Neural cell (in vitro differentiated cells): ENCODE measurements around the gene NDUFB7. TPM values are rescaled to one million over a fixed set of nuclear protein-coding genes. Genes with fewer than 3 reads are reported as not detected.
"Not testable (repeated sequence)": the region's sequence is repeated elsewhere in the genome, so short reads cannot be mapped to it uniquely, and the experiment has no call there.

Experiments
- H2AFZ ChIP-seq: fragments of 200-600, 300-800 bp; sonication (generic), shearing (Covaris generic); 2 replicates; pipeline ENCODE4 v1.6.0; 2014; ENCODE audit warnings: low read depth, mild to moderate bottlenecking, antibody characterized with exemption, low read length, moderate library complexity
- H3F3A ChIP-seq: fragments of 200-600 bp; shearing (Covaris generic); 2 replicates; pipeline ENCODE4 v1.6.1; 2016; ENCODE audit warnings: mild to moderate bottlenecking, moderate library complexity, mixed read lengths, antibody characterized with exemption, low read length; ENCODE audit not compliant: insufficient read depth, poor library complexity, severe bottlenecking
- H3K27ac ChIP-seq: fragments of 200-600, 300-800 bp; sonication (generic), shearing (Covaris generic); 2 replicates; pipeline ENCODE4 v1.5.1; 2014; ENCODE audit warnings: mild to moderate bottlenecking, low read length, moderate library complexity
- H3K27me3 ChIP-seq: fragments of 300-800, 200-600 bp; sonication (generic), shearing (Covaris generic); 2 replicates; pipeline ENCODE4 v1.6.0; 2014; ENCODE audit warnings: mild to moderate bottlenecking, low read depth, low read length, moderate library complexity; ENCODE audit not compliant: insufficient read depth
- H3K36me3 ChIP-seq: fragments of 300-800, 200-600 bp; sonication (generic), shearing (Covaris generic); 2 replicates; pipeline ENCODE4 v1.5.1; 2014; ENCODE audit warnings: mild to moderate bottlenecking, antibody characterized with exemption, low read length, moderate library complexity; ENCODE audit not compliant: insufficient read depth
- H3K4me2 ChIP-seq: fragments of 300-800, 200-600 bp; sonication (generic), shearing (Covaris generic); 2 replicates; pipeline ENCODE4 v1.6.0; 2014; ENCODE audit warnings: mild to moderate bottlenecking, low read length
- H3K4me3 ChIP-seq: fragments of 300-800, 200-600 bp; sonication (generic), shearing (Covaris generic); 2 replicates; pipeline ENCODE4 v1.5.1; 2014; ENCODE audit warnings: mild to moderate bottlenecking, low read length, moderate library complexity
- H3K79me2 ChIP-seq: fragments of 200-600 bp; shearing (Covaris generic); replicated peaks from 2 replicates; pipeline ENCODE4 v1.6.0; 2014; ENCODE audit warnings: mild to moderate bottlenecking, low read length, moderate library complexity; ENCODE audit not compliant: insufficient read depth
- H3K9ac ChIP-seq: fragments of 300-800, 200-600 bp; sonication (generic), shearing (Covaris generic); 2 replicates; pipeline ENCODE4 v1.6.1; 2016; ENCODE audit warnings: mild to moderate bottlenecking, low read length, mixed read lengths
- H3K9me2 ChIP-seq: fragments of 200-600 bp; shearing (Covaris generic); 2 replicates; pipeline ENCODE4 v1.6.1; 2016; ENCODE audit warnings: mild to moderate bottlenecking, low read length, mixed read lengths; ENCODE audit not compliant: insufficient read depth
- H3K9me3 ChIP-seq: fragments of 200-600, 300-800 bp; sonication (generic), shearing (Covaris generic); 2 replicates; pipeline ENCODE4 v1.6.1; 2016; ENCODE audit warnings: mild to moderate bottlenecking, mixed run types, low read length, moderate library complexity, mixed read lengths
- H4K20me1 ChIP-seq: fragments of 200-600 bp; shearing (Covaris generic); 2 replicates; pipeline ENCODE4 v1.6.1; 2016; ENCODE audit warnings: mild to moderate bottlenecking, mixed run types; ENCODE audit not compliant: insufficient read depth
- CTCF ChIP-seq: fragments of 450-650 bp; IDR thresholded peaks from 2 replicates; pipeline ENCODE4 v1.5.1; 2014; ENCODE audit warnings: antibody characterized with exemption, mild to moderate bottlenecking, moderate library complexity; ENCODE audit not compliant: poor library complexity, severe bottlenecking
- EP300 ChIP-seq: fragments of 450-650 bp; conservative IDR thresholded peaks from 2 replicates; pipeline ENCODE4 v1.6.1; 2014; ENCODE audit warnings: antibody characterized with exemption, mild to moderate bottlenecking, moderate library complexity; ENCODE audit not compliant: poor library complexity, severe bottlenecking
- EZH2 ChIP-seq: fragments of 200-600, 300-800 bp; shearing (Covaris generic), sonication (generic); IDR thresholded peaks from 2 replicates; pipeline ENCODE4 v1.6.1; 2014; ENCODE audit warnings: antibody characterized with exemption, low read length, borderline replicate concordance, mild to moderate bottlenecking; ENCODE audit not compliant: insufficient read depth, poor library complexity, severe bottlenecking
- MXI1 ChIP-seq: fragments of 450-650 bp; conservative IDR thresholded peaks from 2 replicates; pipeline ENCODE4 v1.6.1; 2014; ENCODE audit warnings: antibody characterized with exemption, mild to moderate bottlenecking; ENCODE audit not compliant: poor library complexity, severe bottlenecking
- POLR2AphosphoS5 ChIP-seq: IDR thresholded peaks from 2 replicates; pipeline ENCODE4 v1.6.1; 2012
- RAD21 ChIP-seq: fragments of 450-650 bp; conservative IDR thresholded peaks from 2 replicates; pipeline ENCODE4 v1.6.1; 2014; ENCODE audit warnings: antibody characterized with exemption, mild to moderate bottlenecking, moderate library complexity
- REST ChIP-seq: IDR thresholded peaks from 2 replicates; pipeline ENCODE4 v1.6.1; 2012; ENCODE audit warnings: borderline replicate concordance
- SMC3 ChIP-seq: fragments of 450-650 bp; conservative IDR thresholded peaks from 2 replicates; pipeline ENCODE4 v1.6.1; 2014; ENCODE audit warnings: antibody characterized with exemption, mild to moderate bottlenecking, moderate library complexity; ENCODE audit not compliant: poor library complexity
- TAF1 ChIP-seq: IDR thresholded peaks from 2 replicates; pipeline ENCODE4 v1.6.1; 2012; ENCODE audit warnings: low read depth
- polyA plus RNA-seq: library from polyadenylated mRNA; depleted of rRNA; stranded (reverse); fragments of >200 nt; gene quantifications from 2 replicates; pipeline ENCODE4 v1.2.3, GENCODE V29; 2014

NDUFB7 gene
- polyA plus RNA-seq, 1 donor from 2014 or later, result 615 TPM

DNA sequence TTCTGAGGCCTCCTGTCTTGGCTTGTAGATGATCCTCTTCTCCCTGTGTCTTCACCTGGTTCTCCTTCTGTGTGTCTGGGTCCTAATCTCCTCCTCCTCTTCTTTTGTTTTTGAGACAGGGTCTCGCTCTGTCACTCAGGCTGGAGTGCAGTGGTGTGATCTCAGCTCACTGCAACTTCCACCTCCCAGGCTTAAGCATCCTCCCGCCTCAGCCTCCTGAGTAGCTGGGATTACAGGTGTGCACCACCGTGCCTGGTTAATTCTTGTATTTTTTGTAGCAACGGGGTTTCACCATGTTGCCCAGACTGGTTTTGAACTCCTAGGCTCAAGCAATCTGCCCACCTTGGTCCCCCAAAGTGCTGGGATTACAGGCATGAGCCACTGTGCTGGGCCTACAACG, 40.4 kb upstream of the NDUFB7 start:
- H2AFZ ChIP-seq, H3K9me3 ChIP-seq, H3K36me3 ChIP-seq, H3K4me3 ChIP-seq, H3K9me2 ChIP-seq, H3K79me2 ChIP-seq, H3K4me2 ChIP-seq, H3F3A ChIP-seq, H3K27me3 ChIP-seq, H3K27ac ChIP-seq, H3K9ac ChIP-seq, H4K20me1 ChIP-seq: not testable (repeated sequence)

DNA sequence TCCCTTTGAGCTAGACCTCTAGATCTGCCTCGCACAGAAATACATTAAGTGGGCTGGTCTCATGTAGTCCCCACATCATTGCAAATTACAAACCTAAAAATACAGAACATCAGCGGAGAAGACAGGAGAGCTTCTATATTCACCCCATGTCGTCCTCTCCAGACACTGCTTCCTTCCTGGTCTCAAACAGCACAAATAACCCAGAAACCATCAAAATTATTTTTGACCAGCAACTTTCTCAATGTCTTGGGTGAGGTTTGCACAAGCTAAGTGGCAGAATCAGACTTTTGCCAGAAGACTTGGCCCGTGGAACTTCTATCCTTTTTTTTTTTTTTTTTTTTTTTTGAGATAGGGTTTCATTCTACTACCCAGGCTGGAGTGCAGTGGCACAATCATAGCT, 39.2 kb upstream of the NDUFB7 start:
- H3K27me3 ChIP-seq, result no peaks in the 10 kb centered on the region
- H3K4me2 ChIP-seq, result no peak overlapping the region
- H3K9me2 ChIP-seq, result no peaks in the 10 kb centered on the region
- no peaks in the 10 kb centered on the region for H3F3A ChIP-seq
- no peak overlapping the region for H2AFZ ChIP-seq
- H3K36me3 ChIP-seq, result no peaks in the 10 kb centered on the region
- no peaks in the 10 kb centered on the region for H3K79me2 ChIP-seq
- TF ChIP-seq SMC3, result no peak
- TF ChIP-seq RAD21, result no peak
- TF ChIP-seq CTCF, result no peak
- no peak for TF ChIP-seq POLR2AphosphoS5
- no peak for TF ChIP-seq REST
- no peak for TF ChIP-seq EZH2
- TF ChIP-seq EP300, result no peak
- TF ChIP-seq MXI1, result no peak
- no peak for TF ChIP-seq TAF1
- H3K9ac ChIP-seq, result no peak overlapping the region
- H4K20me1 ChIP-seq, result no peaks in the 10 kb centered on the region
- no peaks in the 10 kb centered on the region for H3K9me3 ChIP-seq
- H3K27ac ChIP-seq, result no peak overlapping the region
- H3K4me3 ChIP-seq, result no peak overlapping the region

DNA sequence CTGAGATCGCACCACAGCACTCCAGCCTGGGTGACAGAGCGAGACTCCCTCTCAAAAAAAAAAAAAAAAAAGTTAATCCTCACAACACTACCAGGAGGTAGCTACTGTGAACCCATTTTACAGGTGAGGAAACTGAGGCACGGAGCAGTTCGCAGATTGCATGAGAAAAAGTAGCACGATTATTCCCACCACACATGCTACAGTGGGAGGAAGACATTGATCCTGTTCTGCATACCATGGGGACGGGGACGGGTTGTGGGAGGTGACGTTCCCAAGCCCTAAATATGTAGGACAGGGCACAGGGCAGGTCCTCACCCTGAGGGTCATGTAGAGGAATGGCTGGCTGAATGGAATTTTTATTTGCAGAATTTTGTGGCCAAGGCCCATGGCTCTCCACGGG, 34.8 kb upstream of the NDUFB7 start:
- H2AFZ ChIP-seq, result no peak overlapping the region

More for the DNA sequence above, 34.8 kb upstream of the NDUFB7 start:
- Histone ChIP-seq H3K9me3 (no peaks in the 10 kb centered on the region), H3F3A (no peaks in the 10 kb centered on the region), H4K20me1 (no peaks in the 10 kb centered on the region), H3K36me3 (no peaks in the 10 kb centered on the region), H3K9me2 (no peaks in the 10 kb centered on the region), H3K79me2 (no peaks in the 10 kb centered on the region), H3K4me2 (no peak overlapping the region), H3K9ac (no peak overlapping the region), H3K27me3 (no peaks in the 10 kb centered on the region), H3K27ac (no peak overlapping the region), H3K4me3 (no peak overlapping the region)
- TF ChIP-seq EZH2 (no peak), TAF1 (no peak), REST (no peak), CTCF (no peak), EP300 (no peak), SMC3 (no peak), MXI1 (no peak)
